GM19395 (cell line): ENCODE measurements around the gene FERMT3.

Source experiments
- ATAC-seq: cut with Tn5 transposase; IDR thresholded peaks from one replicate; pipeline ENCODE4 v1.9.1; 2021; ENCODE audit warnings: mild to moderate bottlenecking, moderate library complexity; ENCODE audit not compliant: unreplicated experiment

Gene FERMT3

DNA sequence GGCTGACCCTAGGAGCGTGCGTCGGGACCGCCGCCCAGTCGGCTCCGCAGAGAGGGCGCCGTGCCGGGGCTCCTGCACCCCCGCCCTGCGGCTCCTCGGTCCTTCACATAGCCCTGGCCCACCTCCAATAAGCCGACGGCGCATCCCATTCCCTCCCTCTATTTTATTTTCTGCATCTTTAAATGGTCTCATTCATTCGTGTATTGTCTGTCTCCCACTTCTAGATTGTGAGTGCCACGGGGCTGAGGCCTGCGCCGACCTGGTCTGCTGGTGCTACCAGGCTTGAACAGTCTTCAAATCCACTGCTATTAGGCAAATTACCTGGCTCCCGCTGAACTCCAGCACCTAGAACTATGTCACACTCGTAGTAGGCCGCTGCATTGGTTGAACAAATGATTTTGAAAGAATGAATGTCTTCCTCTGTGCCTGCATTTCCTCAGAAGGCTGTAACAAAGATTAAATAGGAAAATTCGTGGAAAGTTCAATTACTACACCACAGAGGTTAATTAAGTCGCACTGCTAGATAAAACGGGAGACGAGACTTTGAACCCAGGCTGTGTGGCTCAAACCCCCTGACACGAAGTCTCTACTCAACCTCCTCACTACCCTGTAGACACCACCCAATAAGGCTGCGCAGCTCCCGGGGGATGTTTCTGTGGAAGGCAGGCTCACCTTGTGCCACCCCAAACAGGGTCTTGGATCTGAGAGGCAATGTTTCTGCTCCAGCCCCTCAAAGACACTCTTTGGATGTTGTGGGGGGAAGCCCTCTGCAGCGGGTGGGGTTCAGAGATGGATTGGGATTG, 41.4 kb downstream of the FERMT3 start:
- no peak for ATAC-seq

- ATAC-seq = no peak
Observed at GRCh38 chr11:64248578-64248977, 42.1 kb downstream of the FERMT3 start.

DNA sequence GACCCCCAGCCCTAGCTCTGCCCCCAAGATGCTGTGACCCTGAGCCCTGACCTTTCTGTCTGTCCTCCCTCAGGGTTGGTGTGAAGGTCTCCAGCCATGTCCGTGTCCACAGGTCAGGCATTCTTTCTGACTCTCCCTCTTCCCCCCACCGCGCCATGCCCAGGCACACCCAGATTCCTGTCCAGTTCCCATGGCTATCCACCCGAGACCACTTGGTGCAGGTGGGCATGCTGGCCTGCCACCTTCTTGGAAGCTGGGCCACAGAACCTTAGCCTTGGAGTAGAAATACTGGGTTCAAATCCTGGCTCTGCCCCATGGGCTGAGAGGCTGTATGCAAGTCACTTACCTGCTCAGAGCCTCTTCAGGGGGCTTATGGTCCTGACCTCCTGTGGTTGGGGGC, 42.5 kb downstream of the FERMT3 start:
- no peak for ATAC-seq

DNA sequence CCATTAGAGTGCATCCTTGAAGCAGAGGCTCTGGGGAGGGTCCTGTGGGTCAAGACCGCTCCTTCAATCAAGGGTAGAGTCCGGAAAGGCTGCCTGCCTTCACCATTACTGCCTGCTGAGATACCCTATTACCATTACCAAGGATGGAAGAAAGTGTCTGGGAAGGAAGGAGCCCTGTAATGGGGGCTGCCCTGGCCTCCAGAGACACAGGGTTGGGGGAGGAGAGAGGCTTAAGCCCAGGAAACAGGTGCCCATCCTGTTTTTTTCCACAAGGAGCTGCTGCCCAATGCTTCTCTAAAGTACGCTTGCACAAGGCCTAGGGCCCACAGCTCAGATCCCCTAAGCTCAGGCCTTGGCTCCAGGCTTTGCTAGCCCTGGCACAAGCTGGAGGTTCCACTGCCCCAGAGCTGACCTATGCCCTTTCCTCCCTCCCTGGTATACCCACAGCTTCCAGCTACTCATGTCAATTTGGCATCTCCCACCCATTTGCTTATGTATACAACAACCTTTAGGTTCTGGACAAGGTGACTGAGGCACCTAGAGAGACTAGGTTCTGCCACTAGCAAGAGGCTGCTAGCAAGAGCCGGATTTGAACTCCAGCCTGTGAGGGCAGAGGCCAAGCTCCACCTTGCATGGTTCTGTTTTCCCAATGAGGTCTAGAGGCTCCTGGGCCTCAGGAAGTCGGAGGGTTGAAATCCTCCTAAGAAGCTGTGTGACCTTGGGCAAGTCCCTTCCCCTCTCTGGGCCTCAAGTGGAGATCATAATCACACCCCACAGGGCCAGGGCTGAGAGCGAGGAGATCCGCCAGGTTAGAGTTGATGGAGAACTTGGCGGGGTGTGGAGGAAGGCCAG, 43.3 kb downstream of the FERMT3 start:
- ATAC-seq = no peak

GRCh38 chr11:64250415-64251015, 44.0 kb downstream of the FERMT3 start:
- no peak for ATAC-seq

GRCh38 chr11:64251016-64251752, 44.7 kb downstream of the FERMT3 start, which contains the start of gene PLCB3:
TSS of gene PLCB3 (plus strand) at chr11:64251530. CDS start at chr11:64251650, 120 bp downstream.
- no peak for ATAC-seq

GRCh38 chr11:64251753-64252002, 45.2 kb downstream of the FERMT3 start:
- no peak for ATAC-seq

GRCh38 chr11:64252003-64252872, 45.7 kb downstream of the FERMT3 start:
- ATAC-seq = no peak

DNA sequence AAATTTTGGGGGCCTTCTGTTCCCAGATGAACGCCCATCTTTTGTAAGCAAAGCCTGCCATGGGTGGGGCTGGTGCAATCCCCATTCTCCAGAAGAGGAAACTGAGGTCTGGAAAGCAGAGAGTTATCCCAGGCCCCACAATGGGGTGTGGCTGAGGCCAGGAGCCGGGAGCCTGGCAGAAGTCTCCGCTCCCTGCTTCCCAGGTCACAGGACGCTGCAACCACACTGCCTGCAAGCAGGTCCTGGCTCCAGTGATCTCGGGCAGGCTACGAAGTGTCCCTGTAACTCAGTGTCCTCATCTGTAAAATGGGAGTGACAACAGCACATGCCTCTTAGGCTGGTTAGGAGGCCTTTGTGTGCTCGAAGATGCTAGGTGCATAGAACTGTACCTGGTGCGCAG, 46.5 kb downstream of the FERMT3 start:
- ATAC-seq = no peak

DNA sequence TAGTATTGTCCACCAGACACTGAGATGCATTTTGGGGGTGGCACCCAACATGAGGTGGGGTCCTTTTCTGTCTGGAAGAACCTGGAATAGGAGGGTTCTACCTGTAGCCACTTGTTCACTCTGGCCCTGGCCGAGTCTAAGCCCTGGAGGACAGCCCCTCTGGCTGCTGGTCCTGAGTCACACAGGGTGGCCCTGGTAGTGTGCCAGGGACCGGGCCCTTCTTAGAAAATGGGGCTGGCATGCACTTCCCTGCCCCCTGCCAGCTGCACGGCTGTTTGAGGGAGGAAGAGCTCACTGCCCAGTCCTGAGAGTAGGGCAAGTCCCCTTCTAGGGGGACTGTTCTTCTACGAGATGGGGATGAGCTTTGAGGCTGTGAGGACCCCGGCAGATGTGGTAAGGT, 47.0 kb downstream of the FERMT3 start:
- no peak for ATAC-seq

DNA sequence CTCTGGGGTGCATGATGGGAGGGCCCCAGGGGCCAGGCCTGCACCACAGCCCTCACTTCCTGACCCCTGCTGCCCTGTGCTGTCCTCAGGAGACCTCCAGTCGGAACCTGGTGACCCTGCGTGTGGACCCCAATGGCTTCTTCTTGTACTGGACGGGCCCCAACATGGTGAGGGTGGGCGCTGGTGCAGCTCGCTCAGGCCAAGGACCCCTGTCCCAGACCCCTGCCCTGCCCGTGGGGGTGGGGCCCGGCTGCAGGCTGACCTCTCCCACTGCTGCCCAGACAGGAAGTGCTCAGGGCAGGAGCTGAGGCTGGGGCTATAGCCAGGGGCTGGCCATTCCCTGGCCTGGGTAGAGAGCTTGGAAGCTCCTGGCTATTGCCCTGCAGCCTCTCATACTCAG, 47.8 kb downstream of the FERMT3 start:
- ATAC-seq = no peak

DNA sequence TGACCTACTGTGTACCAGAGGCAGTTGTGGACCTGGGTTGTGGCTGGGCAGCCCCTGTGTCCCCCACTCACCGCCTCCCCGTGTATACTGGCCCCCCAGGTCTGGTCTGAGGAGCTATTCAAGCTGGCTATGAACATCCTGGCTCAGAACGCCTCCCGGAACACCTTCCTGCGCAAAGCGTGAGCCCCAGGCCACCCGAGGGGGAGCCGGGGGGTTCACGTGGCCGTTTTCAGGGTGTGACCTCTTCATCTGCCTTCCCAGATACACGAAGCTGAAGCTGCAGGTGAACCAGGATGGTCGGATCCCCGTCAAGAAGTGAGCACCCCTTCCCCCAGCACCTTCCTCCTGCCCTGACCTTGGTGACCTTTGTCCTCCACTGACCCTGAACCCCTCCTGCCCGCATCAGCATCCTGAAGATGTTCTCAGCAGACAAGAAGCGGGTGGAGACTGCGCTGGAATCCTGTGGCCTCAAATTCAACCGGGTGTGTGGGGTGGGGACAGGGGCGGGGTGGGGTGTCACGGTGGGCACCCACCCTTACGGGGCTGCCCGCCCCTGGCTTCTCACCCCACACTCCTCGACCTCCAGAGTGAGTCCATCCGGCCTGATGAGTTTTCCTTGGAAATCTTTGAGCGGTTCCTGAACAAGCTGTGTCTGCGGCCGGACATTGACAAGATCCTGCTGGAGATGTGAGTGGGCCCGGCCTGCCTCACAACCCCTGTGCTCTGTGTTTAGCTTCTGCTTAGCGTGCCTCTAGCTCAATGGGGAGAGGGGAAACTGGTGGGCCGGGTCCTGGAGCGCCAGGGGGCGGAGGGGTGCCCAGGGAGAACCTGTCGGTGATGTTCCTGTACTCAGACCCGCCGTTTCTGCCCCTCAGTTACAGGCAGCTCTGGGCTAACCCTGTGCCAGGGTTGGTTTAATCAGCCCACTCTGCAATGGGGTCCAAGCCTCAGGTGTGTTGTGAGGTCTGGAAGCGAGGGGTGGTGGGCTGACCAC, 48.9 kb downstream of the FERMT3 start:
- ATAC-seq = no peak

DNA sequence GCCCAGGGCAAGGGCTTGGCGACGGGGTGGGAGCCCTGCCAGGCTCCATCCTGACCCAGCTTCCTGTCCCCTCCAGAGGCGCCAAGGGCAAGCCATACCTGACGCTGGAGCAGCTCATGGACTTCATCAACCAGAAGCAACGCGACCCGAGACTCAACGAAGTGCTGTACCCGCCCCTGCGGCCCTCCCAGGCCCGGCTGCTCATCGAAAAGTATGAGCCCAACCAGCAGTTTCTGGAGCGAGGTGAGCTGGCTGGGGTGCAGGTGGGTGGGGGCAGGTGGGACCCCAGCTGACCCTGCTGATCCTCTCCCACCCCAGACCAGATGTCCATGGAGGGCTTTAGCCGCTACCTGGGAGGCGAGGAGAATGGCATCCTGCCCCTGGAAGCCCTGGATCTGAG, 49.8 kb downstream of the FERMT3 start:
- no peak for ATAC-seq

DNA sequence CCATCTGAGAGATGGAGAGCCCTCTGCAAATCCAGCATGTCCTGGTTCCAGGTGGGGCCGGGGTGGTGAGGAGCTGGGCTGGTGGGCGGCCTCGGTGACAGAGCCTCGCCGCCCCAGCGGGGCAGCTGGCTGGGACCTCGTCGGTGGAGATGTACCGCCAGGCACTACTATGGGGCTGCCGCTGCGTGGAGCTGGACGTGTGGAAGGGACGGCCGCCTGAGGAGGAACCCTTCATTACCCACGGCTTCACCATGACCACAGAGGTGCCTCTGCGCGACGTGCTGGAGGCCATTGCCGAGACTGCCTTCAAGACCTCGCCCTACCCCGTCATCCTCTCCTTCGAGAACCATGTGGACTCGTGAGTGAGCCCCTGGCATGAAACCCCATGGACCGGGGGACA, 51.8 kb downstream of the FERMT3 start:
- no peak for ATAC-seq

GRCh38 chr11:64258946-64259532, 52.5 kb downstream of the FERMT3 start:
- ATAC-seq = no peak

- ATAC-seq = no peak
Observed at GRCh38 chr11:64259533-64260067, 53.1 kb downstream of the FERMT3 start.

GRCh38 chr11:64260147-64260708, 53.7 kb downstream of the FERMT3 start:
- ATAC-seq = no peak

DNA sequence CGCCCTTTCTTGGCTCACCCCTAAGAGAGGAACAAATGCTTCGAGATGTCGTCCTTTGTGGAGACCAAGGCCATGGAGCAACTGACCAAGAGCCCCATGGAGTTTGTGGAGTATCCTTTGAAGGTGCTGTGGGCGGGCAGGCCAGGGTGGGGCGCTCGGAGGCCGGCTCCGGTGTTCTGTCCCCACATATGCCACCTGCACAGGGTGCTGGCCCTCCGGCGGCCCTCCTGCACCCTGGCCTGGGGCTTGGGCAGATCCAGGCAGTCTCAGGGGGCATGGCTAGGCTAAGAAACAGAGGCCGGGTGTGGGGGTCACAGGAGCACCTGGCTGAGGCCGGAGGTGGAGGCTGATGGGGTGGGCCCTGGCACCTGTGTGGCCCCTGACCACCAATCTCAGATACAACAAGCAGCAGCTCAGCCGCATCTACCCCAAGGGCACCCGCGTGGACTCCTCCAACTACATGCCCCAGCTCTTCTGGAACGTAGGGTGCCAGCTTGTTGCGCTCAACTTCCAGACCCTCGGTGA, 55.1 kb downstream of the FERMT3 start:
- ATAC-seq = no peak
